H1 (cell line): ENCODE results near the gene CORIN. TPM values are rescaled to one million over a fixed set of nuclear protein-coding genes. Genes with fewer than 3 reads are reported as not detected.

Source experiments
- CTCF ChIA-PET: fragments of 300-600 bp; sonication (Branson Sonifier 250); formaldehyde crosslinking; loops from one replicate; lab custom pipeline; 2021; ENCODE audit not compliant: partially characterized antibody; lab: Charles Lee
- POLR2A ChIA-PET: fragments of 300-600 bp; sonication (Branson Sonifier 250); formaldehyde crosslinking; loops from one replicate; lab custom pipeline; 2021; ENCODE audit warnings: inconsistent platforms; ENCODE audit not compliant: partially characterized antibody; lab: Charles Lee
- DNase-seq, 2 experiments: peaks; one replicate each; pipeline versions ENCODE4 v3.0.0 to v3.0.0-alpha.2; 2010 to 2022; ENCODE audit warnings: low spot score in 2 of 2, low read depth in 1 of 2, mixed read lengths in 1 of 2
- FAIRE-seq: peaks from 2 replicates; lab custom pipeline; 2011; peaks lifted over from hg19 to GRCh38; lab: Jason Lieb, UNC
- H2AFZ ChIP-seq: 2 replicates; pipeline ENCODE4 v1.8.1; 2012; ENCODE audit warnings: low read length, inconsistent platforms
- H2AK5ac ChIP-seq: 2 replicates; pipeline ENCODE4 v1.6.1; 2013; ENCODE audit warnings: low read depth, low read length
- H2BK120ac ChIP-seq: replicated peaks from 2 replicates; pipeline ENCODE3; 2013; ENCODE audit warnings: low read depth, low read length, inconsistent platforms
- H2BK12ac ChIP-seq: 2 replicates; pipeline ENCODE4 v1.6.1; 2013; ENCODE audit warnings: low read depth, low read length
- H2BK15ac ChIP-seq: 2 replicates; pipeline ENCODE4 v1.6.1; 2013; ENCODE audit warnings: low read length
- H2BK20ac ChIP-seq: 2 replicates; pipeline ENCODE4 v1.6.1; 2013; ENCODE audit warnings: low read length
- H2BK5ac ChIP-seq: 2 replicates; pipeline ENCODE4 v1.6.1; 2013; ENCODE audit warnings: low read depth, low read length
- H3K14ac ChIP-seq: 2 replicates; pipeline ENCODE4 v1.6.1; 2013; ENCODE audit warnings: inconsistent platforms; ENCODE audit not compliant: insufficient read length
- H3K18ac ChIP-seq: 2 replicates; pipeline ENCODE4 v1.6.1; 2013; ENCODE audit warnings: low read length; ENCODE audit errors: extremely low read depth
- H3K23ac ChIP-seq: 2 replicates; pipeline ENCODE4 v1.6.1; 2013; ENCODE audit warnings: inconsistent platforms; ENCODE audit not compliant: insufficient read length
- H3K23me2 ChIP-seq: 2 replicates; pipeline ENCODE4 v1.6.1; 2013; ENCODE audit warnings: low read depth, low read length
- H3K27ac ChIP-seq: 2 replicates; pipeline ENCODE4 v1.6.1; 2011; ENCODE audit warnings: low read depth, low read length, inconsistent platforms
- H3K27me3 ChIP-seq, 4 experiments: replicated peaks in 1 of 4; 1 replicate in 1 of 4; 2 replicates in 3 of 4; pipeline versions ENCODE4 v1.6.1 to v1.8.1; 2011 to 2013; ENCODE audit warnings: low read length in 3 of 4, mild to moderate bottlenecking in 3 of 4, inconsistent platforms in 2 of 4, mixed read lengths in 2 of 4, moderate library complexity in 1 of 4; ENCODE audit not compliant: control insufficient read depth in 3 of 4, insufficient read depth in 3 of 4; ENCODE audit errors: extremely low read depth in 1 of 4
- H3K36me3 ChIP-seq, 4 experiments: 2 replicates each; pipeline versions ENCODE4 v1.6.1 to v1.8.1; 2011 to 2013; ENCODE audit warnings: mild to moderate bottlenecking in 4 of 4, low read length in 3 of 4, moderate library complexity in 2 of 4, control low read depth in 1 of 4, inconsistent platforms in 1 of 4; ENCODE audit not compliant: insufficient read depth in 4 of 4, control insufficient read depth in 2 of 4
- H3K4ac ChIP-seq: replicated peaks from 2 replicates; pipeline ENCODE3; 2013; ENCODE audit warnings: low read length, low read depth, mixed read lengths, inconsistent platforms; ENCODE audit not compliant: insufficient read length
- H3K4me1 ChIP-seq, 4 experiments: replicated peaks in 1 of 4; 1 replicate in 1 of 4; 2 replicates in 3 of 4; pipeline versions ENCODE4 v1.6.1 to v1.8.1; 2011 to 2013; ENCODE audit warnings: low read length in 3 of 4, inconsistent platforms in 2 of 4, mixed read lengths in 1 of 4; ENCODE audit not compliant: insufficient read depth in 4 of 4, control insufficient read depth in 3 of 4
- H3K4me2 ChIP-seq, 2 experiments: 2 replicates each; pipeline versions ENCODE4 v1.6.1 to v1.8.1; 2011 to 2013; ENCODE audit warnings: low read depth in 2 of 2, low read length in 2 of 2, control low read depth in 1 of 2, inconsistent platforms in 1 of 2, mild to moderate bottlenecking in 1 of 2; ENCODE audit not compliant: insufficient read depth in 1 of 2
- H3K4me3 ChIP-seq, 4 experiments: fragments of 200-600, 300-600 bp in 1 of 4; sonication (generic), shearing (Covaris generic), sonication (Bioruptor Twin) in 1 of 4; 2 replicates each; pipeline versions ENCODE4 v1.5.1 to v1.8.1; 2011 to 2016; ENCODE audit warnings: low read length in 4 of 4, low read depth in 3 of 4, control low read depth in 2 of 4, inconsistent platforms in 2 of 4, mild to moderate bottlenecking in 2 of 4, mixed read lengths in 1 of 4, moderate library complexity in 1 of 4; ENCODE audit not compliant: insufficient read depth in 2 of 4; ENCODE audit errors: extremely low read depth in 1 of 4
- H3K56ac ChIP-seq: replicated peaks from 2 replicates; pipeline ENCODE3; 2013; ENCODE audit warnings: low read depth, mild to moderate bottlenecking, mixed read lengths, low read length, inconsistent platforms; ENCODE audit not compliant: insufficient read length
- H3K79me1 ChIP-seq: 2 replicates; pipeline ENCODE4 v1.6.1; 2013; ENCODE audit warnings: low read depth, low read length, control low read depth
- H3K79me2 ChIP-seq, 2 experiments: 2 replicates each; pipeline versions ENCODE4 v1.6.1 to v1.8.1; 2012 to 2013; ENCODE audit warnings: low read length in 2 of 2, mild to moderate bottlenecking in 2 of 2, inconsistent platforms in 1 of 2; ENCODE audit not compliant: insufficient read depth in 2 of 2, control insufficient read depth in 1 of 2
- H3K9ac ChIP-seq, 4 experiments: replicated peaks in 1 of 4; 1 replicate in 1 of 4; 2 replicates in 3 of 4; pipeline versions ENCODE4 v1.6.1 to v1.8.1; 2011 to 2013; ENCODE audit warnings: low read depth in 3 of 4, low read length in 3 of 4, control low read depth in 2 of 4, mild to moderate bottlenecking in 2 of 4, moderate library complexity in 2 of 4, inconsistent platforms in 1 of 4; ENCODE audit errors: extremely low read depth in 1 of 4
- H3K9me3 ChIP-seq, 2 experiments: 2 replicates each; pipeline versions ENCODE4 v1.6.1 to v1.8.1; 2012 to 2013; ENCODE audit warnings: mild to moderate bottlenecking in 2 of 2, moderate library complexity in 2 of 2, control low read depth in 1 of 2, inconsistent platforms in 1 of 2, low read depth in 1 of 2, low read length in 1 of 2, mixed read lengths in 1 of 2; ENCODE audit not compliant: insufficient read depth in 2 of 2
- H4K20me1 ChIP-seq, 2 experiments: replicated peaks in 1 of 2; 2 replicates each; pipeline versions ENCODE3 to v1.8.1; 2011 to 2013; ENCODE audit warnings: inconsistent platforms in 2 of 2, low read length in 2 of 2, mild to moderate bottlenecking in 1 of 2; ENCODE audit not compliant: insufficient read depth in 2 of 2, control insufficient read depth in 1 of 2
- H4K5ac ChIP-seq: 2 replicates; pipeline ENCODE4 v1.6.1; 2013; ENCODE audit warnings: low read length, low read depth, mixed read lengths, inconsistent platforms; ENCODE audit not compliant: insufficient read length
- H4K8ac ChIP-seq: 2 replicates; pipeline ENCODE4 v1.8.0; 2013; ENCODE audit warnings: mild to moderate bottlenecking, moderate library complexity, low read length, inconsistent platforms; ENCODE audit not compliant: insufficient read depth; ENCODE audit errors: extremely low read depth
- H4K91ac ChIP-seq: replicated peaks from 2 replicates; pipeline ENCODE3; 2013; ENCODE audit warnings: low read length, mixed read lengths, inconsistent platforms; ENCODE audit not compliant: insufficient read length
- ATF2 ChIP-seq: IDR thresholded peaks from 2 replicates; pipeline ENCODE4 v1.6.1; 2012; ENCODE audit warnings: low read length, inconsistent platforms
- CEBPB ChIP-seq: IDR thresholded peaks from 2 replicates; pipeline ENCODE4 v1.6.1; 2012; ENCODE audit warnings: low read depth, low read length
- CHD2 ChIP-seq: IDR thresholded peaks from 2 replicates; pipeline ENCODE4 v1.6.1; 2012; ENCODE audit warnings: low read length, improper control_type of control experiment
- NANOG ChIP-seq: IDR thresholded peaks from 2 replicates; pipeline ENCODE4 v1.6.1; 2011; ENCODE audit warnings: low read length, low read depth, mild to moderate bottlenecking, inconsistent platforms; ENCODE audit not compliant: insufficient read depth, poor library complexity, severe bottlenecking
- NRF1 ChIP-seq: IDR thresholded peaks from 2 replicates; pipeline ENCODE4 v1.6.1; 2011; ENCODE audit warnings: mild to moderate bottlenecking, low read depth, low read length, improper control_type of control experiment
- RNF2 ChIP-seq: fragments of 200-900, 300-1000 bp; sonication (generic); IDR thresholded peaks from 2 replicates; pipeline ENCODE4 v1.7.1; 2016; ENCODE audit warnings: borderline replicate concordance, low read depth, mild to moderate bottlenecking, antibody characterized with exemption, low read length; ENCODE audit not compliant: poor library complexity, severe bottlenecking; ENCODE audit errors: missing control alignments
- TCF12 ChIP-seq: IDR thresholded peaks from 2 replicates; pipeline ENCODE4 v1.6.1; 2011; ENCODE audit warnings: low read depth, mild to moderate bottlenecking, low read length
- WGBS, 2 experiments: shearing (Covaris generic) in 1 of 2; methylation state at CpG; one replicate each; pipeline versions ENCODE4 v1.1.6 to v1.1.7; 2013 to 2015; ENCODE audit warnings: low lambda C conversion rate in 2 of 2, mixed read lengths in 2 of 2, inconsistent platforms in 1 of 2, low coverage in 1 of 2, missing lambda C conversion rate in 1 of 2; ENCODE audit not compliant: insufficient replicate concordance in 2 of 2, insufficient coverage in 1 of 2, insufficient read length in 1 of 2; ENCODE audit errors: extremely low coverage in 1 of 2, missing lambda C conversion rate in 1 of 2; 5-methylcytosine and 5-hydroxymethylcytosine counted together
- polyA plus RNA-seq, 7 experiments: library from polyadenylated mRNA; depleted of rRNA in 3 of 7; stranded (reverse) in 5 of 7; unstranded in 2 of 7; fragments of >200 nt in 5 of 7; fragments of 200-250 nt in 2 of 7; gene quantifications; 1 replicate in 5 of 7; 2 replicates in 1 of 7; 4 replicates in 1 of 7; pipeline versions ENCODE4 v1.2.1 to v1.2.3, GENCODE V29; 2011 to 2013; ENCODE audit warnings: missing spikeins in 2 of 7, mixed read lengths in 2 of 7
- total RNA-seq: library from RNA; stranded (reverse); fragmentation: NEBNext Ultra II Directional; extraction: Animal tissue kit (Norgen Biotek cat#: 25700); gene quantifications from 2 replicates; pipeline ENCODE4 v1.2.1, GENCODE V29; 2021

The CORIN gene
- total and polyA plus RNA-seq, 2 of the 8 experiments (the other 6 are each of a cell fraction or from before 2014, with no cell fraction given): 0.09 to 0.32 TPM

- H3K4ac ChIP-seq: no peak overlapping the region
- no peak overlapping the region for H3K14ac ChIP-seq
- H3K56ac ChIP-seq: no peak overlapping the region
- no peak overlapping the region for H3K4me3 ChIP-seq
- no peak overlapping the region for H2BK5ac ChIP-seq
- TF ChIP-seq NANOG (no peak), ATF2 (no peak), RNF2 (no peak), TCF12 (no peak), CEBPB (no peak), NRF1 (no peak), CHD2 (no peak)
- H3K9ac ChIP-seq: no peak overlapping the region
- no peaks in the 10 kb centered on the region for H3K79me2 ChIP-seq
- H2BK120ac ChIP-seq: no peak overlapping the region
- no peak overlapping the region for H3K27ac ChIP-seq
- H2AK5ac ChIP-seq: no peak overlapping the region
- H2BK20ac ChIP-seq: no peak overlapping the region
- H3K23ac ChIP-seq: no peak overlapping the region
- CTCF ChIA-PET: interaction anchor here (0.5 to 2.3 kb wide), 6 partner anchors 10 to 243 kb away, joined by 3 to 6 read pairs (median 4); no protein-coding TSS in a partner anchor
- H3K4me1 ChIP-seq: no peaks in the 10 kb centered on the region
- H4K5ac ChIP-seq: no peak overlapping the region
- no peaks in the 10 kb centered on the region for H3K23me2 ChIP-seq
- DNase-seq: no peak
- H3K79me1 ChIP-seq: no peaks in the 10 kb centered on the region
- 91% methylated on average over 3 of the region's 3 CpGs; no CpG with 5 or more reads in 1 of the 2 experiments for WGBS, 2 experiments
- H3K27me3 ChIP-seq: no peaks in the 10 kb centered on the region
- no peak overlapping the region for H2AFZ ChIP-seq
- no peak overlapping the region for H3K18ac ChIP-seq
- H3K9me3 ChIP-seq: no peaks in the 10 kb centered on the region
- H4K20me1 ChIP-seq: no peaks in the 10 kb centered on the region
- no peak overlapping the region for H4K91ac ChIP-seq
- no peak overlapping the region for H2BK12ac ChIP-seq
- no peak overlapping the region for H4K8ac ChIP-seq
- no peak for FAIRE-seq
- no peak overlapping the region for H3K4me2 ChIP-seq
- POLR2A ChIA-PET: no interaction called here
- no peak overlapping the region for H2BK15ac ChIP-seq
- no peaks in the 10 kb centered on the region for H3K36me3 ChIP-seq
Observed at GRCh38 chr4:47690611-47691010, 147.3 kb downstream of the CORIN start.
